Epithelial cell of proximal tubule (primary cell): ENCODE measurements around the gene ARL2BP. TPM values are rescaled to one million over a fixed set of nuclear protein-coding genes. Genes with fewer than 3 reads are reported as not detected.

Experiments used
- DNase-seq: peaks from one replicate; pipeline ENCODE4 v3.0.0-alpha.2; 2011; ENCODE audit warnings: low read depth
- H3K4me3 ChIP-seq: 2 replicates; pipeline ENCODE4 v1.5.1; 2011; ENCODE audit warnings: low read depth, mild to moderate bottlenecking, low read length
- total RNA-seq: library from RNA; depleted of rRNA; stranded (reverse); fragments of >200 nt; gene quantifications from 2 replicates; pipeline ENCODE4 v1.2.3, GENCODE V29; 2015
- TF ChIP-seq, protein P1 (sequence below): conservative IDR thresholded peaks from 2 replicates; pipeline ENCODE4 v1.5.1; 2012; ENCODE audit warnings: low read depth, mild to moderate bottlenecking, low read length

ARL2BP gene
- total RNA-seq, 1 donor from 2014 or later, result 44.6 TPM

DNA sequence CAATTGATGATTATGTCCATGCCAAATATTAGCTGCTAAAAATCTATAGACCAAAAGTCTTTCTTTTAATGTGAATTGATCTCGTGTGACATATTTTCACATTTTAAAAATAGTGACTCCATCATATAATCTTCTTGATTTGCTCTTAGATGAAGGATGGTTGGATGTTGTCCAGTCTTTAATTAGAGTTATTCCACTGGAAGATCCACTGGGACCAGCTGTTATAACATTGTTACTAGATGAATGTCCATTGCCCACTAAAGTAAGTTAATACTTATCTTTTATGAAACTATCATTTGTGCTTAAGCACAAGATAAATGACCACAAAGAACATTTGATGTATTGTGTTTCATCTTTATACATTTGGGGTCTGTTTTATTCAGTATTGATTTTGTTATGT, 36.1 kb upstream of the ARL2BP start:
- no peak overlapping the region for H3K4me3 ChIP-seq
- TF ChIP-seq, protein P1, sequence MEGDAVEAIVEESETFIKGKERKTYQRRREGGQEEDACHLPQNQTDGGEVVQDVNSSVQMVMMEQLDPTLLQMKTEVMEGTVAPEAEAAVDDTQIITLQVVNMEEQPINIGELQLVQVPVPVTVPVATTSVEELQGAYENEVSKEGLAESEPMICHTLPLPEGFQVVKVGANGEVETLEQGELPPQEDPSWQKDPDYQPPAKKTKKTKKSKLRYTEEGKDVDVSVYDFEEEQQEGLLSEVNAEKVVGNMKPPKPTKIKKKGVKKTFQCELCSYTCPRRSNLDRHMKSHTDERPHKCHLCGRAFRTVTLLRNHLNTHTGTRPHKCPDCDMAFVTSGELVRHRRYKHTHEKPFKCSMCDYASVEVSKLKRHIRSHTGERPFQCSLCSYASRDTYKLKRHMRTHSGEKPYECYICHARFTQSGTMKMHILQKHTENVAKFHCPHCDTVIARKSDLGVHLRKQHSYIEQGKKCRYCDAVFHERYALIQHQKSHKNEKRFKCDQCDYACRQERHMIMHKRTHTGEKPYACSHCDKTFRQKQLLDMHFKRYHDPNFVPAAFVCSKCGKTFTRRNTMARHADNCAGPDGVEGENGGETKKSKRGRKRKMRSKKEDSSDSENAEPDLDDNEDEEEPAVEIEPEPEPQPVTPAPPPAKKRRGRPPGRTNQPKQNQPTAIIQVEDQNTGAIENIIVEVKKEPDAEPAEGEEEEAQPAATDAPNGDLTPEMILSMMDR, result no peak
- DNase-seq, result no peak

DNA sequence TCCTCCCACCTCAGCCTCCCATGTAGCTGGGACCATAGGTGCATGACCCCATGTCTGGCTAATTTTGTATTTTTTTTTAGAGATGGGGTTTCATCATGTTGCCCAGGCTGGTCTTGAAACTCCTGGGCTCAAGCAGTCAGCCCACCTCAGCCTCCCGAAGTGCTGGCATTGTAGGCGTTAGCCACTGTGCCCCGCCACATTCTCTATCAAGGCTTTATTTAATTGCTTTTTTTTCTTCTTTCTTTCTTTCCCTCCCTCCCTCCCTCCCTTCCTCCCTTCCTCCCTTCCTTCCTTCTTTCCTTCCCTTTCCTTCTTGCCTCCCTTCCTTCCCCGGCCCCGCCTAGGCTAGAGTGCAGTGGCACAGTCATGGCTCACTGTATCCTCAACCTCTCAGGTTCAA, 35.3 kb upstream of the ARL2BP start:
- no peak for DNase-seq
- TF ChIP-seq, protein P1, result no peak
- no peak overlapping the region for H3K4me3 ChIP-seq

DNA sequence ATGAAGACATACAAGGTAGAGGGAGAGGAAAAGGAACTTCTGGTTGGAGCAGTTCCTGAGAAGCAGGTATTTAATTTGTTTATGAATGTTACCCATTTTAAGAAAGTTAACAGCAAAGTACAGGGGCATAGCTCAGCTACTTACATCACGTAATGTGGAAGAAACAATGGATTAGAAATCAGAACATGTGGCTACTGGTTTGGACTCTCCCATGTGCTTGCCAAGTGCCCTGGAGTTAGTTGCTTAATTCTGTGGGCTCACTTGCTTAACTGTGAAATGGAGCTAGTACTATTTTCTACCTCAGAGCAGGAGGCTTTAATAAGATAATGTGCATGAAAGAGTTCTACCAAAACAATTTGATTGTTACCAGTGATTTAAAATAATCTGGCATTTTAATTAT, 31.6 kb upstream of the ARL2BP start:
- TF ChIP-seq, protein P1, result no peak
- DNase-seq, result no peak
- no peak overlapping the region for H3K4me3 ChIP-seq

DNA sequence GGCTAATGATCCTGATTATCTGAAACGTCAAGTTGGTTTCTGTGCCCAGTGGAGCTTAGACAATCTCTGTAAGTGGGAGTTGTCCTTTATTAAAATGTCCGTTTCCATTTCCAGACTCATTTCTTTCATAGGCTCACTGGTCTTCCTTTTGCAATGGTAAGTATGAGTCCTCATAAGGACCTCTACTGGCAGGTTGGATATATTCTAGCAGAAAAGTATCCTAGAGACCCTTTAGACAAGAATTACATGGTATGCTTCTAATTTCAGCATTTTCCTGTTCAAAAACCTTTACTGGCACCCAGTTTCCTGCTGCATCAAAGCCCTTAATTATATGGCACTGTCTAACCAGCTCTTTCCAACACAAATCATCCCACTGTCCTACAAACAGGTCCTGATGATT, 28.1 kb upstream of the ARL2BP start:
- DNase-seq, result no peak
- TF ChIP-seq, protein P1, result no peak

DNA sequence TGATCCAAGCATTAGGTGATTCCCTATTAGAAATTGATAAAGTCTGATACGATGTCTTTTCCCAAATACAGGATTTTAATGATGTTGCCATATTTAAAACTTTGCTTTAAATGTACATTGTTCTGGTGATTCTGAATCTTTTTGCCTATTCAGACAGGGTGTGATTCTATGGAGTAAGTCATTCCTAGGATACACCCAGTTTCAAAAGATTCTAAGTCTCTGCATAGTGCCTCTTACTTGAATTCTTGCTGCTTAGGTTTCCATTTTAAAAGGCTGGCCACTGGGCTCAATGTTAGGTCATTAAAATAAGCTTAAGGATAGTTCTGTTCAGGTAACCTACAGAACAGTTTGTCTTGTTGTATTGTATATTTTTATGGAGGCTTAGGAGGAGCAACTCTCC, 22.0 kb upstream of the ARL2BP start:
- TF ChIP-seq, protein P1, result no peak
- no peak overlapping the region for H3K4me3 ChIP-seq
- no peak for DNase-seq

More for the DNA sequence above, 28.1 kb upstream of the ARL2BP start:
- no peak overlapping the region for H3K4me3 ChIP-seq

DNA sequence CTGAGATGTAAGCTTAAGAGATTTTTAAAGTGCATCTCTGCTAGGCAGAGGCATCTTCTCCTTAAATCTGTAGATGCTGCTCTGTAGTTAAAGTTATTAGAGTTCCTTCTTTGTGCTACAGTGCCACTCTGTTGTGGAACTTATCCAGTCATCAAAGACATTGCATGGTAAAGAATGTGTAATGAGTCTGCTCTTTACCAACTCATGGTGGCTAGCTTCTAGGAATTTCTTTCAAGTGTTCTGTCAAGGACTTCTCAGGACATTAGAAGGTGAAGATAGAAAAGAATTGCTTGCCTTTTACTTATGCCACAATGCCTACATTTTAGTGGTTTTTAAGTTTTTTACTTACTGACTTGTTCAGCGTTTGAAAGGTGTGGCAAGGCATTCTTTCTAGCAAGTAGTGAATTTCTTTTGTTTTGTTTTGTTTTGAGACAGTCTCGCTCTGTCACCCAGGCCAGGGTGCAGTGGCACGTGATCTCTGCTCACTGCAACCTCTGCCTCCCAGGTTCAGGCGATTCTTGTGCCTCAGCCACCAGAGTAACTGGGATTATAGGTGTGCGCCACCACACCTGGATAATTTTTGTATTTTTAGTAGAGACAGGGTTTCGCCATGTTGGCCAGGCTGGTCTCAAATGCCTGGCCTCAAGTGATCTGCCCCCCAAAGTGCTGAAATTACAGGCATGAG, 20.3 kb upstream of the ARL2BP start:
- no peak for DNase-seq
- H3K4me3 ChIP-seq, result no peak overlapping the region
- TF ChIP-seq, protein P1, result no peak

DNA sequence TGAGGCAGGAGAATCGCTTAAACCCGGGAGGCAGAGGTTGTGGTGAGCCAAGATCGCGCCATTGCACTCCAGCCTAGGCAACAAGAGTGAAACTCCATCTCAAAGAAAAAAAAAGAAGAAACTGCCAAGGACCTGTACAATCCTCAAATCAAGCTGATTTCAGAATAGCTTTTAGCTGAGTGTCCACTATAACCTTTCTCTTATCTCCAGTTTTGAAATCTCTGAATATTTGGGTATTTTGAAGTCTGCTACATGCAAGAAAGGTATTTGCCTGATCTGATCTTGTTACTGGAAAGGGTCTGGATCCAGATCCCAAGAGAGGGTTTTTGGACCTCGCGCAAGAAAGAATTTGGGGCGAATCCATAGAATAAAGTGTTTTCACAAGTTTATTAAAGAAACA, 19.1 kb upstream of the ARL2BP start:
- TF ChIP-seq, protein P1, result no peak
- no peak for DNase-seq
- no peak overlapping the region for H3K4me3 ChIP-seq
